Stimulated activated CD8-positive, alpha-beta memory T cell treated with anti-CD3 and anti-CD28 coated beads, Interleukin-15, amount 100 ng/mL, for 1 hour (primary cell): ENCODE results near the gene SGPP1.
"Not testable (repeated sequence)": the region's sequence is repeated elsewhere in the genome, so short reads cannot be mapped to it uniquely, and the experiment has no call there.

ENCODE experiments used
- DNase-seq: peaks from one replicate; pipeline ENCODE4 v3.0.0-alpha.2; 2020; ENCODE audit warnings: low read depth

The SGPP1 gene

GRCh38 chr14:63636094-63636635 lies 91.7 kb downstream of the SGPP1 start:
- DNase-seq = not testable (repeated sequence)
